Common myeloid progenitor, CD34-positive (primary cell): ENCODE results near the gene TAF1C.
"Not testable (repeated sequence)": the region's sequence is repeated elsewhere in the genome, so short reads cannot be mapped to it uniquely, and the experiment has no call there.

Experiments used
- CTCF ChIA-PET: fragments of 350-600 bp; sonication (Branson Sonifier 250); formaldehyde crosslinking; loops from one replicate; lab custom pipeline; 2021; ENCODE audit warnings: antibody characterized with exemption; lab: Charles Lee
- POLR2A ChIA-PET: fragments of 350-600 bp; sonication (Branson Sonifier 250); formaldehyde crosslinking; loops from one replicate; lab custom pipeline; 2021; ENCODE audit warnings: antibody characterized with exemption; lab: Charles Lee
- DNase-seq, 3 donors: peaks; one replicate each; pipeline versions ENCODE4 v3.0.0 to v3.0.0-alpha.2; 2013
- H3K27ac ChIP-seq, 2 experiments: 1 replicate in 1 of 2; 2 replicates in 1 of 2; pipeline ENCODE4 v1.7.0; 2013; ENCODE audit warnings: inconsistent platforms in 2 of 2, low read length in 2 of 2, mild to moderate bottlenecking in 2 of 2, low read depth in 1 of 2, moderate library complexity in 1 of 2; ENCODE audit not compliant: severe bottlenecking in 2 of 2, insufficient read depth in 1 of 2, poor library complexity in 1 of 2
- H3K27me3 ChIP-seq, 5 experiments: replicated peaks in 2 of 5; 1 replicate in 3 of 5; 2 replicates in 2 of 5; pipeline versions ENCODE4 v1.6.1 to v1.7.0; 2013; ENCODE audit warnings: low read length in 4 of 5, mild to moderate bottlenecking in 2 of 5, moderate library complexity in 2 of 5, inconsistent platforms in 1 of 5; ENCODE audit not compliant: insufficient read depth in 5 of 5, control insufficient read depth in 4 of 5
- H3K36me3 ChIP-seq, 4 experiments: 1 replicate in 2 of 4; 2 replicates in 2 of 4; pipeline versions ENCODE4 v1.6.1 to v1.7.0; 2013; ENCODE audit warnings: low read length in 3 of 4, control low read depth in 1 of 4, mild to moderate bottlenecking in 1 of 4; ENCODE audit not compliant: control insufficient read depth in 4 of 4, insufficient read depth in 4 of 4
- H3K4me1 ChIP-seq, 4 experiments: 1 replicate in 3 of 4; 2 replicates in 1 of 4; pipeline versions ENCODE4 v1.6.1 to v1.7.1; 2013; ENCODE audit warnings: low read length in 3 of 4, mild to moderate bottlenecking in 3 of 4, control low read depth in 1 of 4, inconsistent platforms in 1 of 4, moderate library complexity in 1 of 4; ENCODE audit not compliant: control insufficient read depth in 4 of 4, insufficient read depth in 4 of 4; ENCODE audit errors: control extremely low read depth in 1 of 4
- H3K4me3 ChIP-seq, 7 experiments: 1 replicate in 4 of 7; 2 replicates in 3 of 7; pipeline versions ENCODE4 v1.5.1 to v1.7.0; 2013; ENCODE audit warnings: mild to moderate bottlenecking in 7 of 7, low read length in 6 of 7, moderate library complexity in 6 of 7, inconsistent platforms in 2 of 7, low read depth in 2 of 7, control low read depth in 1 of 7; ENCODE audit not compliant: insufficient read depth in 4 of 7, control insufficient read depth in 1 of 7; ENCODE audit errors: extremely low read depth in 1 of 7
- H3K9me3 ChIP-seq, 5 experiments: 1 replicate in 4 of 5; 2 replicates in 1 of 5; pipeline versions ENCODE4 v1.6.1 to v1.7.1; 2013; ENCODE audit warnings: low read length in 4 of 5, mild to moderate bottlenecking in 2 of 5, inconsistent platforms in 1 of 5, low read depth in 1 of 5, moderate library complexity in 1 of 5; ENCODE audit not compliant: control insufficient read depth in 4 of 5, insufficient read depth in 2 of 5; ENCODE audit errors: control extremely low read depth in 1 of 5
- WGBS: methylation state at CpG from one replicate; pipeline ENCODE4 v1.1.5; 2013; ENCODE audit not compliant: insufficient coverage; 5-methylcytosine and 5-hydroxymethylcytosine counted together

The TAF1C gene

DNA sequence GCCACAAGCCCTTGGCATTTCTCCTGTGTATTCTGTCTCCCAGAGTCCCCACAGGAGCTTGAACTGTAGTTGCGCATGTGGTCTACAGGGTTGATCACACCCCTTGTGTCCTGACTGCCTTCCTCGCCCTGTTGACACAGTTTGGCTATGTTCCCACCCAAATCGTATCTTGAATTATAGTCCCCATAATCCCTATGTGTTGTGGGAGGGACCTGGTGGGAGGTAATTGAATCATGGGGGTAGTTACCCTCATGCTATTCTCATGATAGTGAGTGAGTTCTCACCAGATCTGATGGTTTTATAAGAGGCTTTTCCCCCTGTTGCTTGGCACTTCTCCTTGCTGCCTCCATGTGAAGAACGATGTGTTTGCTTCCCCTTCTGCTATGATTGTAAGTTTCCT lies 25.3 kb upstream of the TAF1C start:
- Histone ChIP-seq H3K36me3 (no peaks in the 10 kb centered on the region), H3K9me3 (no peaks in the 10 kb centered on the region), H3K27ac (no peak overlapping the region), H3K27me3 (peaks cover 0 to 5% (median 0%) of the 10 kb centered on the region in 5 experiments), H3K4me3 (no peak overlapping the region), H3K4me1 (no peaks in the 10 kb centered on the region)
- ChIA-PET CTCF (no interaction called here), POLR2A (no interaction called here)
- no peak for DNase-seq
- WGBS = 14% methylated on average over 1 of the region's 4 CpGs

DNA sequence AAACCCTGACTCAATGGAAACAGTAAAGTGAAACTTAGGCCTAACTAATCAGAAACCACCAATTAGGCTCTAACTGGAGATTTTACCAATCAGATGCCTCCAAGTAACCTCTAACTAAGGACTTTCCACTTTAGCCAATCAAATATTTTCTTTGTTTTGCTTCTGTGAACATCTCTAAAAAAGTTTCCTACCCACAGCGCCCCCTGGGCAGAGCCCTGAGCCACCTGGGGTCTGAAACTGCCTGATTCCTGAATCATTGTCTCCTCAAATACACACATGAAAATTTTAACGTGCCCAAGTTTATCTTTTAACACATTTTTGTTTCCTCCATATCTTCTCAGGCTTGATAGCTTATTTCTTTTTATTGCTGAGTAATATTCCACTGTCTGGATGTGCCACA lies 23.1 kb upstream of the TAF1C start:
- 67% methylated on average over 1 of the region's 2 CpGs for WGBS
- Histone ChIP-seq H3K9me3 (no peaks in the 10 kb centered on the region), H3K4me1 (no peaks in the 10 kb centered on the region), H3K27ac (no peak overlapping the region), H3K36me3 (no peaks in the 10 kb centered on the region), H3K4me3 (no peak overlapping the region), H3K27me3 (peaks cover 0 to 3% (median 0%) of the 10 kb centered on the region in 5 experiments)
- no peak for DNase-seq
- ChIA-PET CTCF (interaction anchor here (1.7 kb wide), 1 partner anchor 23 kb away, joined by 4 read pairs; the partner anchor contains the start of gene TAF1C), POLR2A (no interaction called here)

DNA sequence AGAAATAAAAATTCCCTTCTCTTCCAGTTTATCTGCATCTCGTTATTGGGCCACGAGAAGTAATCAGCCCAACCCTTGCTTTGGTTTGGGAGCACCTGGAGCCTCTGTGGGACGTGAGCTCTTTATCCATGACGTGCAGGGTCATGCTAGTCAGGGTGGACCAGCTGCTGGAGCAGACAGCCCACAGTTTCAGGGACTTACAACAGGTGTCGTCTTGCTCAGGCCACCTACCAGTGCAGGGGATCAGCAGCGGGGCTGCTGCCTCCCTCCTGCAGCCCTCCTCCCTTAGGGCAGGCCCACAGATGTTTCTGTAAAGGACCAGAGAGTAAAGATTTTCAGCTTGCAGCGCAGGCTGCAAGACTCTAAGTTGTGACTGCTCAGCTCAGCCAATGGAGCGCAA lies 21.0 kb upstream of the TAF1C start:
- CTCF ChIA-PET = interaction anchor here (1.2 kb wide), 1 partner anchor 21 kb away, joined by 4 read pairs; the partner anchor contains the start of gene TAF1C
- 98% methylated on average over 8 of the region's 8 CpGs for WGBS
- DNase-seq = no peak
- no peaks in the 10 kb centered on the region for H3K36me3 ChIP-seq
- POLR2A ChIA-PET = no interaction called here
- H3K4me1 ChIP-seq = no peaks in the 10 kb centered on the region
- no peaks in the 10 kb centered on the region for H3K9me3 ChIP-seq
- H3K27ac ChIP-seq = no peak overlapping the region
- H3K4me3 ChIP-seq = no peak overlapping the region
- H3K27me3 ChIP-seq = peaks cover 0 to 3% (median 0%) of the 10 kb centered on the region in 5 experiments

DNA sequence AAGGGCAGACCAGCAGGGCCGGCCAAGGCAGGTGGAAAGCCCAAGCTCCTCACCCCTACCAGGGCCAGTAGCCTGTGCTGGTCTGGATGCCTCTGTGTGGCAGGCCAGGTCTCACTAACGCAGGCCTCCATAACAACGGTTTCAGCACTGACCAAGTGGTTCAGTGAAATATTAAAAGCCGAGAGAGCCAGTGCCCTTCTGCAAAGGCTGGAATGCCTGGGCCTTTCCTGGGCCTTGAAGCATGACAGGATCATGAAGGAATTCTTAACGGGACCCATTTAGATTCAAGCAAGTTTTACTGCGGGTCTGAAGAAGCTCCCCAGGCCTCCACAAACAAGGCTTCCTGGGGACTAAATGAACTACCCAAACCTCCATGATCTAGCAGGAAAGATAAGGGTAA lies 20.4 kb upstream of the TAF1C start:
- H3K4me3 ChIP-seq = no peak overlapping the region
- no peak for DNase-seq
- H3K4me1 ChIP-seq = no peaks in the 10 kb centered on the region
- 81% methylated on average over 6 of the region's 6 CpGs for WGBS
- ChIA-PET POLR2A (no interaction called here), CTCF (interaction anchor here (1.2 kb wide), 1 partner anchor 20 kb away, joined by 4 read pairs; the partner anchor contains the start of gene TAF1C)
- peaks cover 0 to 3% (median 0%) of the 10 kb centered on the region in 5 experiments for H3K27me3 ChIP-seq
- H3K9me3 ChIP-seq = no peaks in the 10 kb centered on the region
- H3K27ac ChIP-seq = no peak overlapping the region
- no peaks in the 10 kb centered on the region for H3K36me3 ChIP-seq

DNA sequence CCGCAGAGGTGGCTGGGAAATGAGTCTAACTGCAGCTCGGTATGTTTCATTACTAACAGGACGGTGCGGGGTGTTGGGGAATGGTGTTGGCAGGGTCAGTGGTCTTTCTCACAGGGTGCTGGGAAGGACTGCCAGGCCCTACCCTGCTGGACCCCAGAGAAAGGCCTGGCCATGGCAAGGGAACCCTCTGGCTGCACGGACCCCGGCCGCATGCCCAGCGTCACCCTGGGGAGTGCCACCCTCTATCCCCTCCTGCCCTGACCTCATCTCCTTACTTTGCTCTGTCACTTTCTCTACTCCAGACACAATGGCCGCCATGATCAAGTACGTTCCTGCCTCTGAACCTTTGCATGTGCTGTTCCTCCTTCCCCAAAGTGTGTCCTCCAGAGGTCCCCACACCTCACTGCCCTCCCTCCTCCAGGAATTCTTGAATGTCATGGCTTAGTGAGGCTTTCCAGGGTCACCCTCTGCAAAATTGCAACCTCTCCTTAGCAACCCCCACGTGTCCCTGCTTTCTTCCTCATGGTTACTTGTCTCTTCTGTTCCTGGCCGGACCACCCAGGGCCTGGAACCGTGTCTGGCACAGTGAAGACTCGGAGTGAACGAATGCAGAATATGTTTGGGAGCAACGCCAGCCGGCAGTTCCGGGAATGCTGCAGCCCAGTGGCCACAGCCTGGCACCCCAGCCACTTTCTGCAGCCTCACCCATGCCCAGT lies 19.3 kb upstream of the TAF1C start:
- POLR2A ChIA-PET = no interaction called here
- H3K9me3 ChIP-seq = no peaks in the 10 kb centered on the region
- WGBS = 98% methylated on average over 16 of the region's 18 CpGs

DNA sequence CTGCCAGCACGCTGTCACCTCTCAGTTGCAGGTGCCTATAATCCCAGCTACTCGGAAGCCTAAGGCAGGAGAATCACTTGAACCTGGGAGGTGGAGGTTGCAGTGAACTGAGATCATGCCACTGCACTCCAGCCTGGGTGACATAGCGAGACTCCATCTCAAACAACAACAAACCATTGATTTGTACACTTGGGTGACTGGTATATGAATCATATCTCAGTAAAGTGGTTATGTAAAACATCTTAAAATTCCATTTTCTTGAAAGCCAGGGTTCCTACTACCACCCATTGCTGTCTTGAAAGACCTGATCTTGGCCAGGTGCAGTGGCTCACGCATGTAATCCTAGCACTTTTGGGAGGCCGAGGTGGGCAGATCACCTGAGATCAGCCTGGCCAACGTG lies 18.3 kb upstream of the TAF1C start:
- H3K36me3 ChIP-seq, H3K27ac ChIP-seq, H3K4me1 ChIP-seq, POLR2A ChIA-PET, H3K27me3 ChIP-seq, H3K4me3 ChIP-seq, CTCF ChIA-PET, DNase-seq, H3K9me3 ChIP-seq: not testable (repeated sequence)
- WGBS = 100% methylated on average over 5 of the region's 6 CpGs

More for the DNA sequence above, 19.3 kb upstream of the TAF1C start:
- no peak overlapping the region for H3K27ac ChIP-seq
- CTCF ChIA-PET = no interaction called here
- no peak overlapping the region for H3K4me3 ChIP-seq
- no peaks in the 10 kb centered on the region for H3K4me1 ChIP-seq
- no peaks in the 10 kb centered on the region for H3K36me3 ChIP-seq
- DNase-seq = no peak
- peaks cover 0 to 3% (median 0%) of the 10 kb centered on the region in 5 experiments for H3K27me3 ChIP-seq

DNA sequence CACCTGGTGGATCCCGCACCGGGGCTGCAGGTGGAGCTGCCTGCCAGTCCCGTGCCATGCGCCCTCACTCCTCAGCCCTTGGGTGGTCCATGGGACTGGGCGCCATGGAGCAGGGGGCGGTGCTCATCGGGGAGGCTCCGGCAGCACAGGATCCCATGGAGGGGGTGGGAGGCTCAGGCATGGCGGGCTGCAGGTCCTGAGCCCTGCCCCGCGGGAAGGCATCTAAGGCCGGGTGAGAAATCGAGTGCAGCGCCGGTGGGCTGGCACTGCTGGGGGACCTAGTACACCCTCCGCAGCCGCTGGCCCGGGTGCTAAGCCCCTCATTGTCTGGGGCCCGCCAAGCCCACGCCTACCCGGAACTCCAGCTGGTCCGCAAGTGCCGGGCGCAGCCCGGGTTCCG lies 17.7 kb upstream of the TAF1C start:
- H3K9me3 ChIP-seq, CTCF ChIA-PET, H3K4me1 ChIP-seq, H3K36me3 ChIP-seq, H3K27ac ChIP-seq, H3K4me3 ChIP-seq, POLR2A ChIA-PET, DNase-seq, H3K27me3 ChIP-seq: not testable (repeated sequence)
- WGBS = over 99% methylated on average over 17 of the region's 26 CpGs
